GM19043 (cell line): ENCODE measurements around the gene TSPAN31.
"Not testable (repeated sequence)": the region's sequence is repeated elsewhere in the genome, so short reads cannot be mapped to it uniquely, and the experiment has no call there.

Experiments
- ATAC-seq: cut with Tn5 transposase; IDR thresholded peaks from one replicate; pipeline ENCODE4 v1.9.1; 2021; ENCODE audit warnings: low read depth; ENCODE audit not compliant: unreplicated experiment

TSPAN31 gene

GRCh38 chr12:57744777-57745484 is at the start of gene TSPAN31:
Gene TSPAN31 (plus strand): TSS chr12:57745039. CDS start chr12:57745155, 116 bp downstream.
- ATAC-seq, result peak; percentile 78

GRCh38 chr12:57695770-57696432 is 48.9 kb upstream of the TSPAN31 start:
- ATAC-seq, result no peak

GRCh38 chr12:57697076-57697475 is 47.8 kb upstream of the TSPAN31 start:
- no peak for ATAC-seq

GRCh38 chr12:57698414-57698813 is 46.4 kb upstream of the TSPAN31 start:
- no peak for ATAC-seq

- ATAC-seq, result no peak
Measured at GRCh38 chr12:57700317-57700716, 44.5 kb upstream of the TSPAN31 start.

- ATAC-seq, result no peak
Measured at GRCh38 chr12:57707250-57707649, 37.6 kb upstream of the TSPAN31 start.

GRCh38 chr12:57708296-57708695 is 36.5 kb upstream of the TSPAN31 start:
- no peak for ATAC-seq

GRCh38 chr12:57712701-57713100 is 32.1 kb upstream of the TSPAN31 start:
- ATAC-seq, result no peak

- no peak for ATAC-seq
Measured at GRCh38 chr12:57713209-57713608, 31.6 kb upstream of the TSPAN31 start.

- ATAC-seq, result not testable (repeated sequence)
Measured at GRCh38 chr12:57715036-57715748, 29.6 kb upstream of the TSPAN31 start.

GRCh38 chr12:57715786-57716185 is 29.1 kb upstream of the TSPAN31 start:
- ATAC-seq, result no peak

GRCh38 chr12:57716305-57716704 is 28.5 kb upstream of the TSPAN31 start:
- ATAC-seq, result no peak

- ATAC-seq, result no peak
Measured at GRCh38 chr12:57717131-57717530, 27.7 kb upstream of the TSPAN31 start.

- no peak for ATAC-seq
Measured at GRCh38 chr12:57717846-57718640, 26.8 kb upstream of the TSPAN31 start.

GRCh38 chr12:57718641-57719528 is 26.0 kb upstream of the TSPAN31 start:
- no peak for ATAC-seq

- no peak for ATAC-seq
Measured at GRCh38 chr12:57719777-57720605, 24.8 kb upstream of the TSPAN31 start.

- no peak for ATAC-seq
Measured at GRCh38 chr12:57720606-57721595, 23.9 kb upstream of the TSPAN31 start.
